Loucy (cell line): Measurements from ENCODE around the gene MCF2L.

Experiments used
- H2AFZ ChIP-seq: fragments of 200-600 bp; sonication (generic); 2 replicates; pipeline ENCODE4 v1.6.0; 2016; ENCODE audit warnings: antibody characterized with exemption, mild to moderate bottlenecking, low read length, moderate library complexity
- H3F3A ChIP-seq: fragments of 200-600 bp; 2 replicates; pipeline ENCODE4 v1.6.0; 2016; ENCODE audit warnings: antibody characterized with exemption, low read depth, mild to moderate bottlenecking
- H3K27me3 ChIP-seq: fragments of 200-600 bp; sonication (generic); 2 replicates; pipeline ENCODE4 v1.6.1; 2014; ENCODE audit warnings: low read length, mild to moderate bottlenecking; ENCODE audit not compliant: insufficient read depth, poor library complexity, severe bottlenecking
- H3K36me3 ChIP-seq: fragments of 200-600 bp; sonication (generic); 2 replicates; pipeline ENCODE4 v1.6.1; 2016; ENCODE audit warnings: low read length; ENCODE audit not compliant: insufficient read depth
- H3K4me1 ChIP-seq: fragments of 200-600 bp; sonication (generic); 2 replicates; pipeline ENCODE4 v1.5.1; 2014; ENCODE audit warnings: low read length, mild to moderate bottlenecking; ENCODE audit not compliant: insufficient read depth, poor library complexity, severe bottlenecking
- H3K4me2 ChIP-seq: fragments of 200-600 bp; sonication (generic); 2 replicates; pipeline ENCODE4 v1.6.0; 2014; ENCODE audit warnings: antibody characterized with exemption, low read length, low read depth, mild to moderate bottlenecking; ENCODE audit not compliant: poor library complexity, severe bottlenecking
- H3K4me3 ChIP-seq: fragments of 200-600 bp; sonication (generic); 2 replicates; pipeline ENCODE4 v1.5.1; 2014; ENCODE audit warnings: low read length, mild to moderate bottlenecking, mixed read lengths; ENCODE audit not compliant: poor library complexity, severe bottlenecking
- H3K79me2 ChIP-seq: fragments of 200-600 bp; sonication (generic); 2 replicates; pipeline ENCODE4 v1.6.1; 2014; ENCODE audit warnings: low read length; ENCODE audit not compliant: insufficient read depth
- H3K9ac ChIP-seq: fragments of 200-600 bp; sonication (generic); 2 replicates; pipeline ENCODE4 v1.6.0; 2014; ENCODE audit warnings: mild to moderate bottlenecking, low read depth, low read length, moderate library complexity; ENCODE audit not compliant: poor library complexity, severe bottlenecking
- H3K9me2 ChIP-seq: fragments of 200-600 bp; sonication (generic); replicated peaks from 2 replicates; pipeline ENCODE4 v1.6.1; 2016; ENCODE audit warnings: low read depth, low read length, mixed read lengths
- H3K9me3 ChIP-seq: fragments of 200-600 bp; sonication (generic); 2 replicates; pipeline ENCODE4 v1.6.1; 2014; ENCODE audit warnings: mild to moderate bottlenecking, antibody characterized with exemption, low read length, low read depth; ENCODE audit not compliant: insufficient read depth
- H4K20me1 ChIP-seq: fragments of 200-600 bp; sonication (generic); 2 replicates; pipeline ENCODE4 v1.6.0; 2014; ENCODE audit warnings: antibody characterized with exemption, low read length, mild to moderate bottlenecking; ENCODE audit not compliant: insufficient read depth, poor library complexity, severe bottlenecking
- EZH2phosphoT487 ChIP-seq: fragments of 200-600 bp; IDR thresholded peaks from 2 replicates; pipeline ENCODE4 v1.6.1; 2018; ENCODE audit warnings: antibody characterized with exemption, mild to moderate bottlenecking, moderate library complexity, borderline replicate concordance
- TF ChIP-seq, protein P1 (sequence below): fragments of 200-600 bp; sonication (generic); conservative IDR thresholded peaks from 2 replicates; pipeline ENCODE4 v1.5.1; 2014; ENCODE audit warnings: mild to moderate bottlenecking, antibody characterized with exemption, low read length

The MCF2L gene

DNA sequence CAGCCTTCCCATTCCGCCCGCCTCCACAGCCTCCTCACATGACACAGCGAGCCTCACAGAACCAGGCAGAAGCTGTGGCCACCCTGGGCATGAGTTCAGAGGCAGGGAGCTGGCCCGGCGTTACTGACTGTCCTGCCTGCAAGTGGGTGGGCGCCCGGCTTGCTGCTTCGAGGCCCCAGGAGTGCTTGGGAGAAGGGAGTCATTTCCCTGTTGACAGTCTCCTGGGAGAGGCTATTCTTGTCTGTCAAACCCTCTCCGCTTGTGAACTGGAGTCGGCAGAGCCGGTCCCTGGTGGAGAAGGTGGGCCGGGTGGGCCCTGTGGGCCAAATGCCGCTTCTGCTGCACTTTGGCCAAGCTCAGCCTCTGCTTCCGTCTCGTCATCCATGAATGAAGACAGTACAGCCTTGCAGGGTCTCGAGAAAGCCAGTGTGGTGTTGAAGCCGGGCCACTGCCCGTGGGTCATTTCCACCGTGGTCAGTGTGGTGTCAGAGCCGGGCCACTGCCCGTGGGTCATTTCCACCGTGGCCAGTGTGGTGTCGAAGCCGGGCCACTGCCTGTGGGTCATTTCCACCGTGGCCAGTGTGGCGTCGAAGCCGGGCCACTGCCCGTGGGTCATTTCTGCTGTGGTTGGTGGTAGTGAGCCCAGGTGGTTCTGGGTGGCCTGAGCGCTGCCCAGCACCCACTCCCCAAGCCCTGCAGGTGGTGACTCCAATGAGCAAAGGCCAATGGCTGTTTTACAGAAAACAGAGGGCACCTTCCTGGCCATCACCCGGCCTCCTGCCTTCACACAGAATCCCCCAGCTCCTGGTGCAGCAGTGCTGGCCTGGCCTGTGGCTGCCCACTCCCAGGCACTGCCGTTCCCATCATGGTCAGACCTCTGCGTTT, 123.1 kb downstream of the MCF2L start:
- no peaks in the 10 kb centered on the region for H3K9me3 ChIP-seq
- H3K4me3 ChIP-seq, result no peak overlapping the region
- no peaks in the 10 kb centered on the region for H3K9me2 ChIP-seq
- TF ChIP-seq EZH2phosphoT487, result no peak
- TF ChIP-seq, protein P1, sequence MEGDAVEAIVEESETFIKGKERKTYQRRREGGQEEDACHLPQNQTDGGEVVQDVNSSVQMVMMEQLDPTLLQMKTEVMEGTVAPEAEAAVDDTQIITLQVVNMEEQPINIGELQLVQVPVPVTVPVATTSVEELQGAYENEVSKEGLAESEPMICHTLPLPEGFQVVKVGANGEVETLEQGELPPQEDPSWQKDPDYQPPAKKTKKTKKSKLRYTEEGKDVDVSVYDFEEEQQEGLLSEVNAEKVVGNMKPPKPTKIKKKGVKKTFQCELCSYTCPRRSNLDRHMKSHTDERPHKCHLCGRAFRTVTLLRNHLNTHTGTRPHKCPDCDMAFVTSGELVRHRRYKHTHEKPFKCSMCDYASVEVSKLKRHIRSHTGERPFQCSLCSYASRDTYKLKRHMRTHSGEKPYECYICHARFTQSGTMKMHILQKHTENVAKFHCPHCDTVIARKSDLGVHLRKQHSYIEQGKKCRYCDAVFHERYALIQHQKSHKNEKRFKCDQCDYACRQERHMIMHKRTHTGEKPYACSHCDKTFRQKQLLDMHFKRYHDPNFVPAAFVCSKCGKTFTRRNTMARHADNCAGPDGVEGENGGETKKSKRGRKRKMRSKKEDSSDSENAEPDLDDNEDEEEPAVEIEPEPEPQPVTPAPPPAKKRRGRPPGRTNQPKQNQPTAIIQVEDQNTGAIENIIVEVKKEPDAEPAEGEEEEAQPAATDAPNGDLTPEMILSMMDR, result no peak
- H4K20me1 ChIP-seq, result no peaks in the 10 kb centered on the region
- no peaks in the 10 kb centered on the region for H3K27me3 ChIP-seq
- H3K79me2 ChIP-seq, result no peaks in the 10 kb centered on the region
- no peaks in the 10 kb centered on the region for H3K36me3 ChIP-seq
- no peak overlapping the region for H2AFZ ChIP-seq
- no peak overlapping the region for H3K4me2 ChIP-seq
- H3K9ac ChIP-seq, result no peak overlapping the region
- H3K4me1 ChIP-seq, result no peaks in the 10 kb centered on the region
- no peaks in the 10 kb centered on the region for H3F3A ChIP-seq

DNA sequence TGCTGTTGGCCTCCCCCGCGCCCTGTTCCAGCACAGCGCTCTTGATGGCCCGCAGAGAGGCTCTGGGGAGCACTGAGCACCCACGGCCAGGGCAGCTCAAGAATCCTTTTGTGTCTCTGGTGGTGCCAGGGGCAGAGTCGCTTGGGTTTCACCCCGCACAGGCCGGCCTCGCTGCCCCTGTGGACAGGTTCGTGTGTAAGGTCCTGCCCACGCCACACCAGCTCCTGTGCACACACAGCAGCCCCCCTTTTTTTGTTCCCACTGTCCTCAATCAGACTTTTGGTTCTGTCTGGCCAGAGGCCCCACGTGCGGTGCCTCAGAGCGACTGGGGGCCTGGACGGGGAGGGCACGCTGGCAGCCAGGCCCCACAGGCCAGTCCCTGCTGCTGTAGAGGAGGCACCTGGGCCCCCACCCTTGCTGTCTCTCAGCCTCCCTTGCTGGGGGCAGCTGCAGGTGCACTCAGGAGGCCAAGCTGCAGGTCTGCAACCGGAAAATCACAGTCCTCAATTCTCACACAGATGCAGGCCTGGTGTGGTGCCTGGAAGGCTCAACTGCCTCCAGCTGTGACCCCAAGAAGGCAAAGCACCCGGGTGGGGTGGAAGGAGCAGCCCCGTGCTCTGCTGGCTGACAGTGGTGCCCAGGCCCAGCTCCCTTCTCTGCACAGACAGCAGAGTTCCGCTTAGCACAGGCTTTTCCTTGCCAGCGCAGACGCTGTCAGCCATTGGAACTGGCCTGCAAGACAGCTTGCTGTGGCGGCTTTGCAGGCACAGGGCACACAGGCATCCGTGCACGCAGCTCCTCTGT, 124.0 kb downstream of the MCF2L start:
- Histone ChIP-seq H3K27me3 (no peaks in the 10 kb centered on the region), H3K9me3 (no peaks in the 10 kb centered on the region), H3K4me1 (no peaks in the 10 kb centered on the region), H3K4me2 (no peak overlapping the region), H4K20me1 (no peaks in the 10 kb centered on the region), H3K79me2 (no peaks in the 10 kb centered on the region), H3K36me3 (no peaks in the 10 kb centered on the region), H3F3A (no peaks in the 10 kb centered on the region), H2AFZ (no peak overlapping the region), H3K4me3 (no peak overlapping the region), H3K9me2 (no peaks in the 10 kb centered on the region), H3K9ac (no peak overlapping the region)
- TF ChIP-seq, protein P1, result no peak
- no peak for TF ChIP-seq EZH2phosphoT487

DNA sequence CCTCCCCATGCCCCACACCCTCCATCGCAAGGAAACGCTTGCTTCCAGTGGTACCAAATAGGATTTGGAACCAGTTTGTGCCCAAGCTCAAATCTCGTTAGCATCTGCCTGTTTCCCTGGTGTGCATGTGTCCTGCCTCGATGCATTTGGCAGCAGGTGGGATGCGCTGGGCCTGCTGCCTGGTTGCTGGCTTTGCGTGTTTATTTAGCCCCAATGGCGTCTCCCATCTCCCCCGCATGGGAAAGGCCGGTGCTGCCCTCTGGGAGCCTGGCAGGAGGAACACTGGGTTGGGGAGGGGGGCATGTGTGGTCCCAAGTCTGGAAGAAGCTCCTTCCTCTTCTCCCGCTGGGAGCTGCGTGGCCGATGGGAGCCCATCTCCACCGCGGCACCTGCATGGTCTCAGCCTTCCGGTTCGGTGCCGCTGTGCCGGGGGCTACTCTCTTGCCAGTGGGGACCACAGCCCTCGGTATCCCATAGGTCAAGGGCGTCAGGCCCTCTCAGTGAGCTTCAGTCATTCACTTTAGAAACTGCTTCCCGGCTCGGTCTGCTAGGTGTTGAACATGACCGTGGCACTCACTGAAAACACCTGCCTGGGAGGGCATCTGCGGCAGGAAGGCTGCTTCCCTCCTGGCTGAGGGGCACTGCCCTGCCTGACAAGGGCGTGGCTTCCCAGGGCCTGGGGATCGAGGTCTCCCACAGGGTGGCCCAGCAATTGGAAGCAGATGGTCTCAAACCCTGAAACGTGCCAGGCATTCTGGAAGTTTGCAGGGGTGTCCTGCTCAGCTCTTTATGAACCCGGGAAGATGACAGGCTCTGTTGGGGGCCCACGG, 124.8 kb downstream of the MCF2L start:
- H3K9me2 ChIP-seq, result no peaks in the 10 kb centered on the region
- no peaks in the 10 kb centered on the region for H3F3A ChIP-seq
- H4K20me1 ChIP-seq, result no peaks in the 10 kb centered on the region
- H3K9ac ChIP-seq, result no peak overlapping the region
- no peaks in the 10 kb centered on the region for H3K36me3 ChIP-seq
- H3K27me3 ChIP-seq, result no peaks in the 10 kb centered on the region
- H3K4me2 ChIP-seq, result no peak overlapping the region
- no peak overlapping the region for H3K4me3 ChIP-seq
- TF ChIP-seq, protein P1, result no peak
- no peak for TF ChIP-seq EZH2phosphoT487
- H3K9me3 ChIP-seq, result no peaks in the 10 kb centered on the region
- H2AFZ ChIP-seq, result no peak overlapping the region
- no peaks in the 10 kb centered on the region for H3K4me1 ChIP-seq
- H3K79me2 ChIP-seq, result no peaks in the 10 kb centered on the region
